GM19438 (cell line): ENCODE results near the gene HPX.

ENCODE experiments used
- ATAC-seq: cut with Tn5 transposase; IDR thresholded peaks from one replicate; pipeline ENCODE4 v1.9.1; 2021; ENCODE audit warnings: low read depth; ENCODE audit not compliant: unreplicated experiment

Gene HPX

DNA sequence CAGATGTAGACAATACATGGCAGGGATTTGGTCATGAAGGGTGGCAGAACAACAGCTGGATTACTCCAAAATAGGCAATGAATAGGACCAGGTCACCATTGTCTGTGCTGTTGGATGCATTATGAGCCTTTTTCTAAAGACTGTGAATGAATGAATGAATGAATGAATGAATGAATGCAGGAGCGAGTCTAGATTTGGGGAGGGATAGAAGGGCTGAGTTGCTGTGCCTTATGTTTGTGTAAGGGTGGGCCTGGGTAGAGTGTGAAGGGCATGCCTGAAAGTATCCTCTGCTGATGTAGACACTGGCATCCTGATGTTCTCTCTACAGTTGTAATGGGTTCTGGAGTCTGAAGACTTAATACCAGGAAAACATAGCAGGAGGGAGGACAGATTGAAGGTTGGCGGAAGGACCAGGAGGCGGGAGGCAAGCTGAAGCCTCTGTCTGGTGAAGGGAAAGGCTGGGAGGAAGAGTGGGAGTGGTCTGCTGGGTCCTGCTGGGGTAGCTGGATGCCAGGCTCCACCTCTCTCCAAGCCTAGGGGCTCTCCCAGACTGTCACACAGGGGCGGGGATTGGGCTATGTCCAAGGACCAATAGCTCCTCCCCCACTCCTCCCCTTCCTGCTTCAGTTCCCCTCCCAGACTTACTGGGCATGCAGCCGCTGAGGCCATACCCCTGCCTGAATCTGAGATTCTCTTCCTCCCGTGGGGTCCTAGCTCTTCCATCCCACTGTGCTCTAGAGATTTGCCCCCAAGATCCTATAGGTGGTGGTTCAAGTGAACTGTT lies 28.1 kb upstream of the HPX start:
- peak; percentile 78 for ATAC-seq

DNA sequence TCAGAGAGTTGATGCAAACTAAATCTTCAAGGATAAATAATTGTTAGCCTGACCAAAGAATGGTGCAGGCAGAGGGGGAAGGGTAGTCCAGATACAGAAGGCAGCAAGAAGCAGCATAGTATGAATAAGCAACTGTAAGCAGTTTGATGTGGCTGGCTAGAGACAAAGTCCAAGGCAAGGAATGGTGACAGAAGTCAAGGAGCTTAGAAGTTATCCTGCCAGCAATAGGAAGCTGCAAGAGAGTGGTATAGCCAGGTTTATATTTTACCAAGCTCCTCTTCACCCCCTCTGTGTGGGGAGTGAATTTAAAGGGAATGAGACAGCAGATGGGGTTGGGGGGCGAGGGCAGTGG lies 18.3 kb upstream of the HPX start:
- no peak for ATAC-seq

DNA sequence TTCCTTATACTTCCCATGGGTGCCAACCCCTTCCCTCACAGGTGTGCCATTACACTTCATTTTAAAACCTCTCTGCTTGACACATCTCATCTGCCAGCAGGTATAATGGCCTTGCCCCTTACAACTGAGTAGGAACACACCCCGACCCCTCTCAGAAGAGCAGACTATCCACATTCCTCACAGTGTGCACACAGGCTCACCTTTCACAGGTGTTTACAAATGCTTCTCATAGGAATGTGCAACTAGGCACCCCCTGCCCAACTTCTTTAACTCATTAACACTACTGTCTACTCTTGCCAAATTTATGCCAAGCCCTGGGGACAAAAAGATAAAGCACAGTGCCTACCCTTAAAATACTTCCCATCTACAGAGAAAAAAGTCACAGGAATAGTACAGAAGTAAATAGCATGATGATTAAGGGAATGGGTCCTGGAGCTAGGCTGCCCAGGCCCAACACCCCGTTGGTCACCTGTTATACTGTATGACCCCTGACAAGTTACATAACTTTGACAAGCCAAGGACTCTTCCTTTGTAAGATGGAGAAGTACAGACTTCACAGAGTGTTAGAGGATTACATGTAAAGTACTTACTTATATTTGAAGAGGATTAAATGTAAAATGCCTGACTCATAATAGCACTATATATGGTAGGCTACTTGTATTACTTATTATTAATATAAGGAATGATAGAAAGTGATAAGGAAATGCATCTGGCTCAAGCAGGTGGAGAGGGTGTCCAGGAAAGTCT lies 17.7 kb upstream of the HPX start:
- no peak for ATAC-seq

DNA sequence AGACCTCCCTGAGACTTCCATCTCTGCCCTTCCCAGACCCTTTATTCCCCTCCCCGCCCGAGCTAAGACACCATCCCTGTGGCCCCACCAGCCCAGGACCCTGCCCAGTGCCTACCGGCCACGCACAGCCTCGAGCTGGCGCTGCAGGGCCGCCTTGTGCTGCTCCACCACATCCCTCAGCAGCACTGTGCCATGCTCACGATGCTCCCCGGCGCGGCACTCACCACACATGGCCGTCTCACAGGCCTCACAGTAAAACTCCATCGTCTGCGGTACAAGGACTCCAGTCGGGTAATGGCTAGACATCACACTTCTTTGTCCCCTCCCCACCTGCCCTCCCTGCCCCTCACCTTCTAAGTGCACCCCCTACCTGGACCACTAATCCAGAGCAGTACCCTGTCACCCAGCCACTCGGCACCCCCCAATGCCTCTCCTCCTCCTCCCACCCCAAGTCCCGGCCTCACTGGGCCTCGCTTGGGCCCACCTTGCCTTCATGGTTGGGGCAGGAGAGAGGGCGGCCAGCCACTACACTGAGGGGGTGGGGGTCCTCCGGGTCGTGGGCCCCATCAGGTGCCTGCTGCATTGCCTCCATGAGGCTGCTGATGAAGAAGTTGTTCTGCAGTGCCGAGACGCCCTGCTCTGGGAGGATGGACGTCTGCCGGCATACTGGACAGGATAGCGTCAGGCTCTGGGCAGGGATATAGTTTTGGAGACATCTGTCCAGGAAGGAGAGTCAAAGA lies 17.0 kb upstream of the HPX start:
- ATAC-seq: no peak

- no peak for ATAC-seq
These were observed 15.7 kb upstream of the HPX start for GRCh38 chr11:6456361-6457073.

- ATAC-seq: no peak
These were observed 14.3 kb upstream of the HPX start for GRCh38 chr11:6455070-6455469.

DNA sequence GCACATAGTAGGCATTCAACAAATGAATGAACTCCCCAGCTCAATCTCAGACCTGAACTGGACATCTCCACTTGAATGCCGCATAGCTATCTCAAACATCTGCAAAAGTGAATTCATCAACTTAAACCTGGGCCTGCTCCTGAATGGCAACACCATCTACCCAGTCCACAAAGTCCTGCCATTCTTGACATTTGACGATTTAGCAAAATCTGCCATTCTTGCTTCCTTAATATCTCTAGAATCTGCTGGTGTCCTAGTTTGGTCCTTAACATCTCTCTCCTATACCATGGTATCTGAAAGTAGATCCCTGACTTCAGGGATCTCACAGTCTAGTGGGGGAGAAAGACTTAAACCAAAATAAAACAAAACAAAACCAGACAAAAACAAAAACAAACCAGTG lies 12.4 kb upstream of the HPX start:
- ATAC-seq: no peak

DNA sequence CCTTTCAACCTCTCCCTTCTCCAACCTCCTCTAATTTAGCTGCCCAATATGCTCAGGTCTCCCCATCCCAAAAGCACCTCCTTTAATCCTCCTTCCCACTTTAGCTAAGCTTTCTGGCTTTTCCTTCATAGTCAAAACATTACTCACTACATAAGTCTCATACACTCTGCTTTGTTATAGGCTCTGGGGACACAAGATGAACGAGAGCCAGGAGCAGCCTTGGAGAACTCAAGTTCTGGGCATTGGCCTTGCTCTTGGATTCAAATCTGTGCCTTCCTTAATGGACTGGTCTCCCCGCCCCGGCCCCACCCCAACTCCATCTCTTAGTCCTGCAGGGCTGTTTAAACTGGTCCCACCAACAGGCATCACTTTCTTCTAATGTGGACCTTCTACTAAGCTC lies 11.4 kb upstream of the HPX start:
- no peak for ATAC-seq

DNA sequence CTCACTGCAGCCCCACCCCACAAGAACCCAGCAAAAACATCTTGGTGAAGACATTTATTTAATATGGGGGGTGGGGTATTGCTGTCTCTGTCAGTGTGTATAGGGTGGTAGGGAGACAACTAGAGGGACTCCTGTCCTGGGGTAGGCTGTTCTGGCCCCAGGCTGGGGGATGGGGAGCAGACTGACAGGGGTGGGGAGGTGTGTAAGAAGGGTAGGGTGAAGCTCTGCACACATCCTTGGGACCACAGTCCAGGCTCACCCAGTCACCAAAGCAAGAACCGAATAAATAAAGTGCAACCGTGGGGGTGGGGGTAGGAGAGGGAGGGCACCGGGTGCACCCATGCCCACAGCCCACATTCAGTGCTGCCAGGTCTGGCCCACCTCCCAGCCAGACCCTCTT lies 7.8 kb upstream of the HPX start:
- no peak for ATAC-seq

DNA sequence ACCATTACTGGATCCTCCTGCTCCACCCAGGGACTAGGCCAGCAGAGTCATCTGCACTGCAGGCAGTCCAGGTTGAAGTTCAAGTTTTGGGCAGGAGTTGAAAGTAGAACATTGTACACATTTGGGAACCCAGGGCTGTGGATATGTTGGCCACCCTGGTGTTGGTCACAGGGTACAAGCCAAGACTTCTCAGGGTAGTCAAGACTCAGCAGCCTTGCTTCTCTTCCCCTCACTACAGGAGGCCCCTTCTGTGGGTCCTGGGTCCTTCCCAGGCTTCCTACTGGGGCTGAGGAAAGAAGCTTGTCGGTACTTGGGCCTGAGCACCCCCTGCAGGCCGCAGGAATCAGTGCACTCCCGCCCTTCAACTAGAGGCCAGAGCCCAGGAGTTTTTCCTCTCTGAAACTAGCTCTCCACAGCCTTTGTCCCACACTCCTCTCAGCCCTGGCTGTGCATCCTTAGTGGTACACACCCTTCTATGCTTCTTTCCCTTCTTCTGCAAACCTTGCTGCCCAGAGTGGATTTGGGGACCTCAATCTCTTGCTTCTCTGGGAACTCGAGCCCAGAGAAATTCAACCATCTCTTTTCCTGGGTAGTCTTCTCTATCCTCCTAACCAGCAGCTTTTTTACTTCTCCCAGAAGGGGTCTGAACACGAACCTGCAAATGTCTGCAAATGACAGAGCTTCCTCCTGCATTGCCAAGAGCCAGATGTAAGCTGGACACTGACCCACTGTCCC lies 2.6 kb upstream of the HPX start:
- peak; percentile 90 for ATAC-seq

DNA sequence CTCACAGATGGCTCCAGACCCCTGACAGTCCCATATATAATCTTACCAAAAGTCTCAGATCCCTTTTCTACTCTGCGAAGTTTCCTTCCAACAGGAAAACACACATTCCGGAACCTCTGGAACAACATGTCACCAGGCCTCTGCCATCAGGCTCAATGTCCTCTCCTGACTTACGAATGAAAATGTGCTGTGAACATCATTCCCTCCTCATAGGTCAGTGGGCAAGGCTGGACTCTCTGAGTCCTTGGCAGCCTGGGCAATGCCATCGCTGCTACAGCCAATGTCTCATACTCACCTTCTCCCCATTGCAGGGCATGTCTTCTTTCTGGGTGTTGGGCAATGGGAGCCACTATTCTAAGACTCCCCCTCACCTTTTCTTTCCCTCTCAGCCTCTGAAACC lies 1.7 kb upstream of the HPX start:
- ATAC-seq: no peak

- no peak for ATAC-seq
These were observed 1.7 kb downstream of the HPX start for GRCh38 chr11:6438979-6439571.

DNA sequence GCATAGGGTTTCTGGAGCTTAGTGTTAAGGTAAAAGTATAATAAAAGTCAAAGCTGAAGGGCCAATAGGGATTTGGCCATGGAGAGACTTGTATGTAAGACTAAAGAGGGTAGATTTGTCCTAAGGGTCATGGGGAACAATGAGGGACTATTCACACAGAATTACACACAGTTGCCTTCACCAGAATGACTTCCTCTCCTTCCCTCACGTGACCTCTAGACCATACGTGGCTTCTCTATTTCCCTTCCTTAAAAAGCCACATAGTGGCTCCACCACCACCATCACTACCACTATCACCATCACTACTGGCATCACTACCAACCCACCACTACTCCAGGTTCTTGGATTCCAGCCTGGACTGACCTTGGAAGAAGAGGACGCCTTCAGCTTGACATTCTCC lies 2.8 kb downstream of the HPX start:
- ATAC-seq: no peak

- ATAC-seq: no peak
These were observed 3.4 kb downstream of the HPX start for GRCh38 chr11:6437423-6437822.

- no peak for ATAC-seq
These were observed 6.7 kb downstream of the HPX start for GRCh38 chr11:6433998-6434660.

GRCh38 chr11:6431861-6432260 lies 8.9 kb downstream of the HPX start:
- ATAC-seq: no peak

DNA sequence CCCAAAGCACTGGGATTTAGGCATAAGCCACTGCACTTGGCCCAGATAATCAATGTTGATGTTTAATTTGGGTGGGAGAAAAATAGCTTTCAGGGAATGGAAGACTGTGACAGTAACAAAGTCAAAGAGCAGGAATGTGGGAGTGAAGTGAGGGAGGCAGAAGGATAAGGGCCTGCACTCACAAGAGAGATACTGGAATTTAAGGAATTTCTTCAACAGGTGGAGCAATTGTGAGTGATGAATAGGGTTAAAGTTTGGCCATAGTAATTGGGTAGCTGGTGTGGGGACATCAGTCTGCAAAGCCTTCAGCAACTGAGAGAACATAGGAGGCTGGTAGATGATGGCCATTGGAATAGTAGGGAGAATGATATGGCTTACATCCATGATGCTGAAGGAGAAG lies 13.3 kb downstream of the HPX start:
- ATAC-seq: no peak

- ATAC-seq: no peak
These were observed 20.1 kb downstream of the HPX start for GRCh38 chr11:6420677-6421076.

GRCh38 chr11:6419009-6419631 lies 21.7 kb downstream of the HPX start, which contains the start of gene APBB1:
Gene APBB1, minus strand, starts transcription at chr11:6419094. Its CDS starts 7,747 bp downstream, at chr11:6411347.
- peak; percentile 64 for ATAC-seq
